Skeletal muscle tissue (tissue), 4 donors: ENCODE measurements around the gene SERPINE1. TPM values are rescaled to one million over a fixed set of nuclear protein-coding genes. Genes with fewer than 3 reads are reported as not detected.

Experiments
- H3K27ac ChIP-seq: one replicate; pipeline ENCODE4 v1.7.0; 2013; ENCODE audit warnings: mild to moderate bottlenecking, low read depth, low read length, inconsistent platforms
- H3K27me3 ChIP-seq, 3 donors: one replicate each; pipeline ENCODE4 v1.7.0; 2013; ENCODE audit warnings: low read length in 3 of 3; ENCODE audit not compliant: control insufficient read depth in 3 of 3, insufficient read depth in 3 of 3
- H3K36me3 ChIP-seq, 3 donors: one replicate each; pipeline ENCODE4 v1.7.0; 2013; ENCODE audit warnings: low read length in 3 of 3; ENCODE audit not compliant: control insufficient read depth in 3 of 3, insufficient read depth in 3 of 3
- H3K4me1 ChIP-seq, 3 donors: one replicate each; pipeline ENCODE4 v1.7.0; 2013; ENCODE audit warnings: low read length in 3 of 3, mild to moderate bottlenecking in 3 of 3; ENCODE audit not compliant: control insufficient read depth in 3 of 3, insufficient read depth in 3 of 3
- H3K4me3 ChIP-seq, 3 donors: one replicate each; pipeline ENCODE4 v1.7.0; 2013; ENCODE audit warnings: low read length in 3 of 3
- H3K9ac ChIP-seq, 3 donors: one replicate each; pipeline ENCODE4 v1.7.0; 2013; ENCODE audit warnings: low read length in 3 of 3, mild to moderate bottlenecking in 3 of 3, moderate library complexity in 2 of 3, low read depth in 1 of 3
- H3K9me3 ChIP-seq, 3 donors: one replicate each; pipeline ENCODE4 v1.7.0; 2013; ENCODE audit warnings: low read length in 3 of 3; ENCODE audit not compliant: control insufficient read depth in 3 of 3
- total RNA-seq: library from RNA; depleted of rRNA; stranded (reverse); fragments of >200 nt; gene quantifications from one replicate; pipeline ENCODE4 v1.2.3, GENCODE V29; 2014
- donor health status: Osteomylitis.

The SERPINE1 gene
- total RNA-seq, 1 donor from 2014 or later = 2.1 TPM

GRCh38 chr7:101162551-101163278, 35.8 kb downstream of the SERPINE1 start:
- Histone ChIP-seq H3K4me3 (no peak overlapping the region), H3K27ac (no peak overlapping the region), H3K9ac (no peak overlapping the region), H3K9me3 (no peaks in the 10 kb centered on the region), H3K4me1 (peaks cover 9 to 21% (median 16%) of the 10 kb centered on the region in 3 donors), H3K27me3 (peaks cover 50 to 62% (median 50%) of the 10 kb centered on the region in 3 donors), H3K36me3 (peaks cover 12 to 20% (median 12%) of the 10 kb centered on the region in 3 donors)

GRCh38 chr7:101163279-101164070, 36.6 kb downstream of the SERPINE1 start:
- Histone ChIP-seq H3K36me3 (peaks cover 8 to 16% (median 10%) of the 10 kb centered on the region in 3 donors), H3K4me3 (peak overlapping the region; percentile 13 to 32 (median 14)), H3K27ac (no peak overlapping the region), H3K9me3 (no peaks in the 10 kb centered on the region), H3K9ac (no peak overlapping the region), H3K27me3 (peaks cover 53 to 70% (median 56%) of the 10 kb centered on the region in 3 donors), H3K4me1 (peaks cover 9 to 21% (median 16%) of the 10 kb centered on the region in 3 donors)

GRCh38 chr7:101164071-101164840, 37.4 kb downstream of the SERPINE1 start:
- Histone ChIP-seq H3K4me1 (peaks cover 9 to 21% (median 16%) of the 10 kb centered on the region in 3 donors), H3K36me3 (peaks cover 6 to 9% (median 6%) of the 10 kb centered on the region in 3 donors), H3K27ac (no peak overlapping the region), H3K4me3 (no peak overlapping the region), H3K9me3 (no peaks in the 10 kb centered on the region), H3K9ac (no peak overlapping the region), H3K27me3 (peaks cover 60 to 72% (median 64%) of the 10 kb centered on the region in 3 donors)

DNA sequence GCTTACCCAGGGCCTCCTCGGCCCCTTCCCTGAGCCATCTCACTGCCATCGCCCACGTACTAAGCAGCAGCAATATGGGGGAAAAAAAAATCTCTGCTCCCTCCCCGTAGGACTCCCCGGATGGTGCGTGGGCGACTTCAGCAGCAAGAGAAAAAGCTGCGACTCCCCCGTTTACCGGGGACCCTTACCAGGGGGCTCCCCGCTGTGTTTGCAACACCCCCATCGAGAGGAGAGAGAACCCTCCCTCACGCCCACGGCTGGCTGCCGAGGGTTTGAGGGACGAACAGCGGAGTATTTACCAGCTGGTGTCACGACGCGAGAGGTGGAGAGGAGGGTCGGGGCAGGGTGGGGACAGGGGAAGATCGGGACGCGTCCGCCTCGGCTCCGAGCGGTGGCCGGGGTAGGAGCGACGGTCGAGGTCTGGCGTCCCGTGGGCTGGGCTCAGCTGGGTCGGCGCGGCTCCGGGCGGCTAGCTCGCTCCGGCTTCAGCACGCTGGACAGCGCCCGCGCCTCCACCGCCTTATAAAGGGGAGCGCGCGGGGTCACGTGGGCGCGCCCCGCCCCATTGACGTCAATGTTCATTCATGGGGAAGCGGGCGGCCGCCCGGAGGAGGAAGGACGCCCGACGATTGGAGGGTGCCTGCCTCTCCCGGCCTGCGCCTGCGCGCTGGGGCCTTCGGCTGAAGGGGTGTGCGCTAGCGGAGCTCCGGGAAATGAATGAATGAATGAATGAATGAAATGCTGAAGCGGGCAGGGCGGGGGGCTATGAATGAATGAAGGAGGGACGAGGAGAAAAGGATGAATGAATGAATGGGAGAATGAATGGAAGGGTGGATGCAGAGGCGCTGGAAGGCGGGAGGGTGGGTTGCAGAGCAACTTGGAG, 38.4 kb downstream of the SERPINE1 start, which contains the start of gene VGF:
TSS of gene VGF (minus strand) at position 495 of the 883 bp plus-strand sequence. CDS start 726 bp downstream, outside the sequence.
- peaks cover 14 to 32% (median 22%) of the 10 kb centered on the region in 3 donors for H3K4me1 ChIP-seq
- H3K4me3 ChIP-seq = peak within 1 kb of the TSS in 1 of 3 donors; percentile 6
- no peak within 1 kb of the TSS for H3K9ac ChIP-seq

DNA sequence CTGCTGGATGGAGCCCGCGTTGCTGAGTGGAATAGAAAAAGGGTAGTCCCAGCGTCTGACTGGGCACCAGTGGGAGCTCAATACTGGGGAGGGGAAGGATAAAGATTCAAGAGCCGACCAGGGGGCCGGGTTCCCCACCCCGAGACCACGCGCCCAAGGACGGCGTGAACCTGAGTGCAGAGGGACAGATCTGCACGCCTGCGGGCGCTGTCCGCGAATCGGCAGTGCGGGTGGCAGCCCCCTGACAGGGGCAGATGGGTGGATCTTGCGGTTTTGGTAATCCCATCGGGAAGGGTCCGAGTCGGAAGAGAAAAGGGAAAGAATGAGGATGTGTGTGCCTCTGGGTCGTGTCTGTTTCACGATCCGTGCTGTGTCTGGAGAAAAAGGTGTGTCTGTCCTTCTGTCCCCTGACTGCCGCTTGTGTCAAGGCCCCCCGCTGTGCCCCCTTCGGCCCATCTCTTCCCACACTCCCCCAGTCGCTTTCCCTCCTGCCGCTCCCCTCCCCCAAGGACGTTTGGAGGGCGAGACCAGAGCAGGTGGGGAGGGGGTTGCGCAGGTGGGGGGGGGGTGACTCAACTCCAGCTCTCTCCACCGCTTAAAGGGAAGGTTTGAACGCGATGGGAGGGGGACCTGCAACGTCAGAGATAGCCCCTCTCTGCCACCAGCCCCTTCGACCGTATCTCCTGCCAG, 39.2 kb downstream of the SERPINE1 start:
- no peak overlapping the region for H3K27ac ChIP-seq
- peaks cover 78 to 86% (median 79%) of the 10 kb centered on the region in 3 donors for H3K27me3 ChIP-seq
- peaks cover 14 to 32% (median 22%) of the 10 kb centered on the region in 3 donors for H3K4me1 ChIP-seq
- no peaks in the 10 kb centered on the region for H3K36me3 ChIP-seq
- no peak overlapping the region for H3K9ac ChIP-seq
- H3K4me3 ChIP-seq = peak overlapping the region in 1 of 3 donors; percentile 6
- no peaks in the 10 kb centered on the region for H3K9me3 ChIP-seq

More for the DNA sequence above, 38.4 kb downstream of the SERPINE1 start, which contains the start of gene VGF:
- Histone ChIP-seq H3K36me3 (peaks cover 0 to 1% (median under 1%) of the 10 kb centered on the region in 3 donors), H3K9me3 (no peaks in the 10 kb centered on the region), H3K27ac (no peak within 1 kb of the TSS), H3K27me3 (peaks cover 71 to 81% (median 72%) of the 10 kb centered on the region in 3 donors)

GRCh38 chr7:101166648-101166908, 39.7 kb downstream of the SERPINE1 start:
- H3K27ac ChIP-seq = no peak overlapping the region
- H3K4me1 ChIP-seq = peaks cover 14 to 32% (median 22%) of the 10 kb centered on the region in 3 donors
- H3K9me3 ChIP-seq = no peaks in the 10 kb centered on the region
- H3K4me3 ChIP-seq = no peak overlapping the region
- no peak overlapping the region for H3K9ac ChIP-seq
- no peaks in the 10 kb centered on the region for H3K36me3 ChIP-seq
- H3K27me3 ChIP-seq = peaks cover 83 to 91% (median 83%) of the 10 kb centered on the region in 3 donors

GRCh38 chr7:101166909-101167644, 40.2 kb downstream of the SERPINE1 start:
- no peaks in the 10 kb centered on the region for H3K36me3 ChIP-seq
- H3K9me3 ChIP-seq = no peaks in the 10 kb centered on the region
- H3K9ac ChIP-seq = no peak overlapping the region
- H3K27ac ChIP-seq = no peak overlapping the region
- H3K4me1 ChIP-seq = peaks cover 14 to 37% (median 25%) of the 10 kb centered on the region in 3 donors
- H3K4me3 ChIP-seq = no peak overlapping the region
- H3K27me3 ChIP-seq = peaks cover 83 to 94% (median 85%) of the 10 kb centered on the region in 3 donors

DNA sequence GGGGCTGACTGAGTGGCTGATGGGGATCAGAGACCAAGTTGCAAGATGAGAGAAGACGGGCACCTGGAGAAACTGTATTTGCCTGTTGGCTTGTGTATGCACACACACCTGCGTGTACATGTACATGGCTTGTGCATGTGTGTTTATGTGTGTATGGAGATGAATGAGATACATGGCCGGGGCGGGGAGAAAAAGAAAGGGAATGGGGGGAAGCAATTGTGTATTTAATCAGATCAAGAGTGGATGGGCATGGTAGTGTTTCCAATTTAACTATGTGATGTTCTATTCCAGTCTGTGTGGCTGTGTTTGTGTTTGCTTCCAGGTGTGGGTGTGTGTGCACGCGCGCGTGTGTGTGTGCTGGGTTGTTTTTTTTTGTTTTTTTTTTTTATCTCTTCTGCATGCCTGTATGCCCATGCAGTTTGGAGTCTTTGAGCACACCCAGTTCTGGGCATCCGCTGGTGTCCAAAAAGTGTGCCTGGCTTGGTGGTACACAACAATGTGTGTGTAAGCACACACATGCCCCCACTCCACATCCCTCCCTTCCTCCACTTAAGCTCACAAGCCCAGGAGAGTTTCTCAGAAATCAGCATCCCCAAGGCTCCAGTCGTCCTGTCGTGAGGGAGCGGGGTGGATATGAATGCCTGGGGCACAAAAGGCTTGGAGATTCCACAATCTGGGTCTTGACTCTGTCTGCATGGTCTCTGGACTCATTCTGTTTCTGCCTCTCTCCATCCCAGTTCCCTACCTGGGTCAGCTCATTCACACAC, 40.9 kb downstream of the SERPINE1 start:
- no peaks in the 10 kb centered on the region for H3K9me3 ChIP-seq
- peaks cover 84 to 95% (median 89%) of the 10 kb centered on the region in 3 donors for H3K27me3 ChIP-seq
- H3K4me1 ChIP-seq = peaks cover 19 to 44% (median 31%) of the 10 kb centered on the region in 3 donors
- H3K9ac ChIP-seq = no peak overlapping the region
- H3K36me3 ChIP-seq = no peaks in the 10 kb centered on the region
- H3K4me3 ChIP-seq = no peak overlapping the region
- no peak overlapping the region for H3K27ac ChIP-seq
